Esophagus squamous epithelium (tissue), 5 donors: ENCODE results near the gene ALOX5. TPM values are rescaled to one million over a fixed set of nuclear protein-coding genes. Genes with fewer than 3 reads are reported as not detected.
A peak's percentile ranks its signal among the peaks of the same experiment; 100 is the strongest.
"Not testable (repeated sequence)": the region's sequence is repeated elsewhere in the genome, so short reads cannot be mapped to it uniquely, and the experiment has no call there.

Experiments used
- DNase-seq: peaks from one replicate; lab custom pipeline; 2025; lab: John Stamatoyannopoulos, UW
- H3K27ac ChIP-seq, 4 donors: fragments of 200-600 bp; sonication (generic); one replicate each; pipeline ENCODE4 v1.5.1; 2016 to 2019; ENCODE audit warnings: mild to moderate bottlenecking in 1 of 4
- H3K27me3 ChIP-seq, 4 donors: fragments of 200-600 bp; sonication (generic); 1 replicate in 3 of 4; 2 replicates in 1 of 4; pipeline versions ENCODE4 v1.5.1 to v1.6.0; 2017 to 2021; ENCODE audit warnings: antibody characterized with exemption in 1 of 4
- H3K36me3 ChIP-seq, 3 donors: fragments of 200-600 bp; sonication (generic); one replicate each; pipeline ENCODE4 v1.5.1; 2016 to 2019
- H3K4me1 ChIP-seq, 3 donors: fragments of 200-600 bp; sonication (generic); one replicate each; pipeline ENCODE4 v1.5.1; 2017 to 2019
- H3K4me3 ChIP-seq, 4 donors: fragments of 200-600 bp; sonication (generic); 1 replicate in 3 of 4; 2 replicates in 1 of 4; pipeline ENCODE4 v1.5.1; 2016 to 2019; ENCODE audit warnings: mild to moderate bottlenecking in 2 of 4, moderate library complexity in 1 of 4
- H3K9me3 ChIP-seq, 3 donors: fragments of 200-600 bp; sonication (generic); one replicate each; pipeline ENCODE4 v1.5.1; 2016 to 2019
- POLR2A ChIP-seq, 4 donors: fragments of 450-650 bp; IDR thresholded peaks; one replicate each; pipeline ENCODE4 v1.6.1; 2017; ENCODE audit warnings: antibody characterized with exemption in 4 of 4, mild to moderate bottlenecking in 4 of 4, moderate library complexity in 3 of 4
- WGBS, 2 donors: methylation state at CpG; one replicate each; pipeline ENCODE4 v1.1.5; 2018; 5-methylcytosine and 5-hydroxymethylcytosine counted together
- intact Hi-C: fragments of 100-400 bp; cut with DNase I; formaldehyde crosslinking; loops from one replicate; pipeline ENCODE4 v1.15.0; 2022
- total RNA-seq, 4 donors: library from RNA; depleted of rRNA; stranded (reverse); fragments of >200 nt; gene quantifications; one replicate each; pipeline ENCODE4 v1.1.0, GENCODE V29; 2016
- TF ChIP-seq, protein P1 (sequence below), 6 experiments: fragments of 450-650 bp in 4 of 6; fragments of 200-600 bp in 2 of 6; sonication (generic) in 2 of 6; IDR thresholded peaks; one replicate each; pipeline ENCODE4 v1.5.1; 2016 to 2019; ENCODE audit warnings: antibody characterized with exemption in 6 of 6, mild to moderate bottlenecking in 4 of 6, moderate library complexity in 4 of 6
- donor health status: DM: yes; HTN: yes; CAD: no.

ALOX5 gene
- 10 to 100 TPM; 10.6 to 40.4 (median 16.9) TPM for total RNA-seq

DNA sequence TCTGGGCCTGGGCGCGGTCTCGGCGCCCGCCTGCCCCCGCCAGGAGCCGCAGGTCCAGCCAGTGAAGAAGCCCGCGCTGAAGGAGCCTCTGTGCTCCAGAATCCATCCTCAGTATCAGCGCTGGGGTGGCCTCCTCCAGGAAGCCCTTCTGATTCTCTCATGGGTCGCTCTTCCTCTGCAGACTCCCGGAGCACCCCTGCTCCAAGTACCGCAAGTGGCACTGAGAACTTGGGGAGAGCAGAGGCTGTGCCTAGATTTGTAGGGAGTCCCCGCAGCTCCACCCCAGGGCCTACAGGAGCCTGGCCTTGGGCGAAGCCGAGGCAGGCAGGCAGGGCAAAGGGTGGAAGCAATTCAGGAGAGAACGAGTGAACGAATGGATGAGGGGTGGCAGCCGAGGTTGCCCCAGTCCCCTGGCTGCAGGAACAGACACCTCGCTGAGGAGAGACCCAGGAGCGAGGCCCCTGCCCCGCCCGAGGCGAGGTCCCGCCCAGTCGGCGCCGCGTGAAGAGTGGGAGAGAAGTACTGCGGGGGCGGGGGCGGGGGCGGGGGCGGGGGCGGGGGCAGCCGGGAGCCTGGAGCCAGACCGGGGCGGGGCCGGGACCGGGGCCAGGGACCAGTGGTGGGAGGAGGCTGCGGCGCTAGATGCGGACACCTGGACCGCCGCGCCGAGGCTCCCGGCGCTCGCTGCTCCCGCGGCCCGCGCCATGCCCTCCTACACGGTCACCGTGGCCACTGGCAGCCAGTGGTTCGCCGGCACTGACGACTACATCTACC is at the start of gene ALOX5:
TSS of gene ALOX5 (plus strand) at position 641 of the 774 bp plus-strand sequence. CDS start at position 705, 64 bp downstream.
- H3K4me1 ChIP-seq = peaks cover 16 to 31% (median 21%) of the 10 kb centered on the region in 3 donors
- intact Hi-C loops = no loop called here
- peak within 1 kb of the TSS; percentile 71 to 80 (median 72) for H3K27ac ChIP-seq
- H3K36me3 ChIP-seq = no peaks in the 10 kb centered on the region
- H3K27me3 ChIP-seq = peaks cover 0 to 53% (median 0%) of the 10 kb centered on the region in 4 donors
- 1% methylated on average over 12 of the region's 59 CpGs; no CpG with 5 or more reads in 1 of the 2 donors for WGBS, 2 donors
- H3K9me3 ChIP-seq = no peaks in the 10 kb centered on the region
- DNase-seq = no peak
- peak within 1 kb of the TSS; percentile 42 to 74 (median 54) for H3K4me3 ChIP-seq
- peak in 1 of 4 donors; percentile 61 for TF ChIP-seq POLR2A (IDR thresholded peaks at IDR 0.05)
- TF ChIP-seq, protein P1, sequence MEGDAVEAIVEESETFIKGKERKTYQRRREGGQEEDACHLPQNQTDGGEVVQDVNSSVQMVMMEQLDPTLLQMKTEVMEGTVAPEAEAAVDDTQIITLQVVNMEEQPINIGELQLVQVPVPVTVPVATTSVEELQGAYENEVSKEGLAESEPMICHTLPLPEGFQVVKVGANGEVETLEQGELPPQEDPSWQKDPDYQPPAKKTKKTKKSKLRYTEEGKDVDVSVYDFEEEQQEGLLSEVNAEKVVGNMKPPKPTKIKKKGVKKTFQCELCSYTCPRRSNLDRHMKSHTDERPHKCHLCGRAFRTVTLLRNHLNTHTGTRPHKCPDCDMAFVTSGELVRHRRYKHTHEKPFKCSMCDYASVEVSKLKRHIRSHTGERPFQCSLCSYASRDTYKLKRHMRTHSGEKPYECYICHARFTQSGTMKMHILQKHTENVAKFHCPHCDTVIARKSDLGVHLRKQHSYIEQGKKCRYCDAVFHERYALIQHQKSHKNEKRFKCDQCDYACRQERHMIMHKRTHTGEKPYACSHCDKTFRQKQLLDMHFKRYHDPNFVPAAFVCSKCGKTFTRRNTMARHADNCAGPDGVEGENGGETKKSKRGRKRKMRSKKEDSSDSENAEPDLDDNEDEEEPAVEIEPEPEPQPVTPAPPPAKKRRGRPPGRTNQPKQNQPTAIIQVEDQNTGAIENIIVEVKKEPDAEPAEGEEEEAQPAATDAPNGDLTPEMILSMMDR (IDR thresholded peaks at IDR 0.05) = no peak

DNA sequence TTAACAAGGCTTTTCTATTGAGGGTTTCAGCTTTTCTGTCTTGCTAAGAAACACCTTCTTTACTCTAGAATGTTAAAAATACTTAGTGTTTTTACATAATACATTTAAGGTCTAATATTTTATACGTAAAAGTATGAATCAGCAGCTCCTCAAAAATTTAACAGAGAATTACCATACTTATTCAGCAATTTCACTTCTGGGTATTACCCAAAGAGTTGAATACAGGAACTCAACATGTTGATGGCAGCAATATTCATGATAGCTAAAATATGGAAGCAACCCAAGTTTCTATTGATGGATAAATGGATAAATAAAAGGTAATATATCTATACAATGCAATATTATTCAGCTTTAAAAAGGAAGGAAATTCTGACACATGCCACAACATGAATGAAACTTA is 48.9 kb upstream of the ALOX5 start:
- Histone ChIP-seq H3K9me3 (peaks cover 0 to 10% (median 5%) of the 10 kb centered on the region in 3 donors), H3K4me3 (no peak overlapping the region), H3K27me3 (no peaks in the 10 kb centered on the region), H3K27ac (no peak overlapping the region), H3K4me1 (no peaks in the 10 kb centered on the region), H3K36me3 (no peaks in the 10 kb centered on the region)
- 47 to 48% methylated on average over 1 of the region's 1 CpG for WGBS, 2 donors
- TF ChIP-seq POLR2A (IDR thresholded peaks at IDR 0.05) = no peak
- TF ChIP-seq, protein P1 (IDR thresholded peaks at IDR 0.05) = no peak
- intact Hi-C loops = no loop called here
- DNase-seq = no peak

GRCh38 chr10:45326864-45327263 is 47.2 kb upstream of the ALOX5 start:
- WGBS, 2 donors = 78% methylated on average over 1 of the region's 1 CpG; no CpG with 5 or more reads in 1 of the 2 donors
- H3K27me3 ChIP-seq, H3K4me3 ChIP-seq, DNase-seq, H3K36me3 ChIP-seq, H3K9me3 ChIP-seq, H3K4me1 ChIP-seq, intact Hi-C loops, H3K27ac ChIP-seq: not testable (repeated sequence)

- intact Hi-C loops, H3K36me3 ChIP-seq, H3K4me3 ChIP-seq, H3K27me3 ChIP-seq, DNase-seq, H3K9me3 ChIP-seq, H3K27ac ChIP-seq, H3K4me1 ChIP-seq: not testable (repeated sequence)
- 57 to 93% methylated on average over 3 of the region's 3 CpGs for WGBS, 2 donors
These were observed 42.2 kb upstream of the ALOX5 start for GRCh38 chr10:45331824-45332223.

DNA sequence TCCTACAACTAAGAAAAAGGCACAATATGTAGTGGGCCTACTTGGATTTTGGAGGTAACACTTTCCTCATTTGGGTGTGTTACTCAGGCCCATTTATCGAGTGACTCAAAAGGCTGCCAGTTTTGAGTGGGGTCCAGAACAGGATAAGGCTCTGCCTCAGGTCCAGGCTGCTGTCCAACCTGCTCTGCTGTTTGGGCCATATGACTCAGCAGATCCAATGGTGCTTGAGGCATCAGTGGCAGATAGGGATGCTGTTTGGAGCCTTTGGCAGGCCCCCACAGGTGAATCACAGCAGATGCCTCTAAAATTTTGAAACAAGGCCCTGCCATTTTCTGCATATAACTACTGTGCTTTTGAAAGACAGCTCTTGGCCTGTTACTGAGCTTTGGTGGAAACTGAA is 34.1 kb upstream of the ALOX5 start:
- H3K36me3 ChIP-seq = no peaks in the 10 kb centered on the region
- 33% methylated on average over 1 of the region's 1 CpG; no CpG with 5 or more reads in 1 of the 2 donors for WGBS, 2 donors
- no peak overlapping the region for H3K27ac ChIP-seq
- H3K27me3 ChIP-seq = no peaks in the 10 kb centered on the region
- H3K4me3 ChIP-seq = no peak overlapping the region
- intact Hi-C loops = no loop called here
- TF ChIP-seq, protein P1 (IDR thresholded peaks at IDR 0.05) = no peak
- no peak for TF ChIP-seq POLR2A (IDR thresholded peaks at IDR 0.05)
- H3K4me1 ChIP-seq = peaks cover 0 to 7% (median 0%) of the 10 kb centered on the region in 3 donors
- H3K9me3 ChIP-seq = no peaks in the 10 kb centered on the region
- no peak for DNase-seq

- WGBS, 2 donors = 63 to 72% methylated on average over 3 to 4 of the region's 4 CpGs
- H3K4me1 ChIP-seq, H3K36me3 ChIP-seq, H3K27ac ChIP-seq, H3K27me3 ChIP-seq, intact Hi-C loops, H3K9me3 ChIP-seq, H3K4me3 ChIP-seq, DNase-seq: not testable (repeated sequence)
These were observed 33.6 kb upstream of the ALOX5 start for GRCh38 chr10:45340420-45340819.

DNA sequence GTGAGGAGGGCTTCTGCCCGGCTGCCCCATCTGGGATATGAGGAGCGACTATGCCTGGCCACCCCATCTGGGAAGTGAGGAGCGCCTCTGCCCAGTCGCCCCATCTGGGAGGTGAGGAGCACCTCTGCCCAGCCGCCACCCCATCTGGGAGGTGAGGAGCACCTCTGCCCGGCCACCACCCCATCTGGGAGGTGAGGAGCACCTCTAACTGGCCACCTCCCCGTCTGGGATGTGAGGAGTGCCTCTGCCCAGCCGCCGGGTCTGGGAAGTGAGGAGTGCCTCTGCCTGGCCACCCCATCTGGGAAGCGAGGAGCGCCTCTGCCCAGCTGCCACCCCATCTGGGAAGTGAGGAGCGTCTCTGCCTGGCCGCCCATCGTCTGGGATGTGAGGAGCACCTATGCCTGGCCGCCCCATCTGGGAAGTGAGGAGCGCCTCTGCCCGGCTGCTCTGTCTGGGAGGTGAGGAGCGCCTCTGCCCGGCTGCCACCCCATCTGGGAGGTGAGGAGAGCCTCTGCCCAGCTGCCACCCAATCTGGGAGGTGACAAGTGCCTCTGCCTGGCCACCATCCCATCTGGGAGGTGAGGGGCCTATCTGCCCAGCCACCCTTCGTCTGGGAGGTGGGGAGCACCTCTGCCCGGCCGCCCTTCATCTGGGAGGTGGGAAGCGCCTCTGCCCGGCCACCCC is 27.2 kb upstream of the ALOX5 start:
- H3K36me3 ChIP-seq, H3K4me1 ChIP-seq, H3K27ac ChIP-seq, DNase-seq, H3K27me3 ChIP-seq, H3K4me3 ChIP-seq, intact Hi-C loops: not testable (repeated sequence)
- no CpG with 5 or more reads among the region's 24 CpGs for WGBS, 2 donors
- H3K9me3 ChIP-seq = peaks cover 0 to 25% (median 7%) of the 10 kb centered on the region in 3 donors

GRCh38 chr10:45347464-45347863 is 26.6 kb upstream of the ALOX5 start:
- 80% methylated on average over 1 of the region's 20 CpGs; no CpG with 5 or more reads in 1 of the 2 donors for WGBS, 2 donors
- DNase-seq, H3K36me3 ChIP-seq, H3K4me3 ChIP-seq, intact Hi-C loops, H3K4me1 ChIP-seq, H3K27ac ChIP-seq, H3K27me3 ChIP-seq: not testable (repeated sequence)
- H3K9me3 ChIP-seq = peaks cover 0 to 25% (median 7%) of the 10 kb centered on the region in 3 donors

- H3K4me3 ChIP-seq, H3K27ac ChIP-seq, H3K4me1 ChIP-seq, intact Hi-C loops, H3K36me3 ChIP-seq, H3K27me3 ChIP-seq, DNase-seq: not testable (repeated sequence)
- 100% methylated on average over 3 of the region's 31 CpGs; no CpG with 5 or more reads in 1 of the 2 donors for WGBS, 2 donors
- peaks cover 0 to 25% (median 7%) of the 10 kb centered on the region in 3 donors for H3K9me3 ChIP-seq
These were observed 25.7 kb upstream of the ALOX5 start for GRCh38 chr10:45348196-45348765.
